Loucy (cell line): ENCODE measurements around the gene NXPH1.

Experiments
- H2AFZ ChIP-seq: fragments of 200-600 bp; sonication (generic); 2 replicates; pipeline ENCODE4 v1.6.0; 2016; ENCODE audit warnings: antibody characterized with exemption, mild to moderate bottlenecking, low read length, moderate library complexity
- H3F3A ChIP-seq: fragments of 200-600 bp; 2 replicates; pipeline ENCODE4 v1.6.0; 2016; ENCODE audit warnings: antibody characterized with exemption, low read depth, mild to moderate bottlenecking
- H3K27me3 ChIP-seq: fragments of 200-600 bp; sonication (generic); 2 replicates; pipeline ENCODE4 v1.6.1; 2014; ENCODE audit warnings: low read length, mild to moderate bottlenecking; ENCODE audit not compliant: insufficient read depth, poor library complexity, severe bottlenecking
- H3K36me3 ChIP-seq: fragments of 200-600 bp; sonication (generic); 2 replicates; pipeline ENCODE4 v1.6.1; 2016; ENCODE audit warnings: low read length; ENCODE audit not compliant: insufficient read depth
- H3K4me1 ChIP-seq: fragments of 200-600 bp; sonication (generic); 2 replicates; pipeline ENCODE4 v1.5.1; 2014; ENCODE audit warnings: low read length, mild to moderate bottlenecking; ENCODE audit not compliant: insufficient read depth, poor library complexity, severe bottlenecking
- H3K4me2 ChIP-seq: fragments of 200-600 bp; sonication (generic); 2 replicates; pipeline ENCODE4 v1.6.0; 2014; ENCODE audit warnings: antibody characterized with exemption, low read length, low read depth, mild to moderate bottlenecking; ENCODE audit not compliant: poor library complexity, severe bottlenecking
- H3K4me3 ChIP-seq: fragments of 200-600 bp; sonication (generic); 2 replicates; pipeline ENCODE4 v1.5.1; 2014; ENCODE audit warnings: low read length, mild to moderate bottlenecking, mixed read lengths; ENCODE audit not compliant: poor library complexity, severe bottlenecking
- H3K79me2 ChIP-seq: fragments of 200-600 bp; sonication (generic); 2 replicates; pipeline ENCODE4 v1.6.1; 2014; ENCODE audit warnings: low read length; ENCODE audit not compliant: insufficient read depth
- H3K9ac ChIP-seq: fragments of 200-600 bp; sonication (generic); 2 replicates; pipeline ENCODE4 v1.6.0; 2014; ENCODE audit warnings: mild to moderate bottlenecking, low read depth, low read length, moderate library complexity; ENCODE audit not compliant: poor library complexity, severe bottlenecking
- H3K9me2 ChIP-seq: fragments of 200-600 bp; sonication (generic); replicated peaks from 2 replicates; pipeline ENCODE4 v1.6.1; 2016; ENCODE audit warnings: low read depth, low read length, mixed read lengths
- H3K9me3 ChIP-seq: fragments of 200-600 bp; sonication (generic); 2 replicates; pipeline ENCODE4 v1.6.1; 2014; ENCODE audit warnings: mild to moderate bottlenecking, antibody characterized with exemption, low read length, low read depth; ENCODE audit not compliant: insufficient read depth
- H4K20me1 ChIP-seq: fragments of 200-600 bp; sonication (generic); 2 replicates; pipeline ENCODE4 v1.6.0; 2014; ENCODE audit warnings: antibody characterized with exemption, low read length, mild to moderate bottlenecking; ENCODE audit not compliant: insufficient read depth, poor library complexity, severe bottlenecking
- EZH2phosphoT487 ChIP-seq: fragments of 200-600 bp; IDR thresholded peaks from 2 replicates; pipeline ENCODE4 v1.6.1; 2018; ENCODE audit warnings: antibody characterized with exemption, mild to moderate bottlenecking, moderate library complexity, borderline replicate concordance
- TF ChIP-seq, protein P1 (sequence below): fragments of 200-600 bp; sonication (generic); conservative IDR thresholded peaks from 2 replicates; pipeline ENCODE4 v1.5.1; 2014; ENCODE audit warnings: mild to moderate bottlenecking, antibody characterized with exemption, low read length

The NXPH1 gene

DNA sequence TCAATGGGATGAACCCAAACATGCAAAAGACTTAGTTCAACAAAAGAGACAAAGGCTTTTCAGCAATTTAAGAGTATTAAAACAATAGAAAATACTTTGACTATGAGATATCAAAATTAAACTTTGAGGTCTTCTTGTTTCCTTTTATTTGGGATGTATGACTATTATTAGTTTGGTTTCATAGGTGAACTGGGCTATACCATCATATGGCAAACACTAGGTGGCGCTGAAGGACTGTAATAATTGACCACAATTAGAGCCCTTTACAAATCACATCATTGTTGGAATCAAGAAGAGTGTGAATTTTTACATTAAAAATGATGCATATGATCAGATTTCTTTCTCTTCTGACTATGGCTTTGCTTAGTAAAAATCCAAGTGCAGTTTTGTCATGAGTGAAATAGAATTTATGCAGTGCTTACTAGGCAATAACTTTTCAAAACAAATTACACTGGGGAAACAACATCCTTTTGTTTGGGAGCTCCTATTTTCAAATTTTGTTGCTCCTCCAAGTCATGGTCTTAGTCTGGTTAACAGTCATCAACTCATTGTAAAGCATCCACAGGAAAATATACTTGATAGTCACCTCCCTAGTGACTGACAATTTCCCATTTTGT, 14.7 kb upstream of the NXPH1 start:
- H3K79me2 ChIP-seq: no peaks in the 10 kb centered on the region
- H3K36me3 ChIP-seq: no peaks in the 10 kb centered on the region
- no peak overlapping the region for H3K9ac ChIP-seq
- H3K4me2 ChIP-seq: no peak overlapping the region
- no peak for TF ChIP-seq EZH2phosphoT487
- TF ChIP-seq, protein P1, sequence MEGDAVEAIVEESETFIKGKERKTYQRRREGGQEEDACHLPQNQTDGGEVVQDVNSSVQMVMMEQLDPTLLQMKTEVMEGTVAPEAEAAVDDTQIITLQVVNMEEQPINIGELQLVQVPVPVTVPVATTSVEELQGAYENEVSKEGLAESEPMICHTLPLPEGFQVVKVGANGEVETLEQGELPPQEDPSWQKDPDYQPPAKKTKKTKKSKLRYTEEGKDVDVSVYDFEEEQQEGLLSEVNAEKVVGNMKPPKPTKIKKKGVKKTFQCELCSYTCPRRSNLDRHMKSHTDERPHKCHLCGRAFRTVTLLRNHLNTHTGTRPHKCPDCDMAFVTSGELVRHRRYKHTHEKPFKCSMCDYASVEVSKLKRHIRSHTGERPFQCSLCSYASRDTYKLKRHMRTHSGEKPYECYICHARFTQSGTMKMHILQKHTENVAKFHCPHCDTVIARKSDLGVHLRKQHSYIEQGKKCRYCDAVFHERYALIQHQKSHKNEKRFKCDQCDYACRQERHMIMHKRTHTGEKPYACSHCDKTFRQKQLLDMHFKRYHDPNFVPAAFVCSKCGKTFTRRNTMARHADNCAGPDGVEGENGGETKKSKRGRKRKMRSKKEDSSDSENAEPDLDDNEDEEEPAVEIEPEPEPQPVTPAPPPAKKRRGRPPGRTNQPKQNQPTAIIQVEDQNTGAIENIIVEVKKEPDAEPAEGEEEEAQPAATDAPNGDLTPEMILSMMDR: peak; percentile 93
- H2AFZ ChIP-seq: no peak overlapping the region
- H3K4me1 ChIP-seq: no peaks in the 10 kb centered on the region
- H3K27me3 ChIP-seq: no peaks in the 10 kb centered on the region
- no peaks in the 10 kb centered on the region for H4K20me1 ChIP-seq
- no peaks in the 10 kb centered on the region for H3K9me2 ChIP-seq
- no peak overlapping the region for H3K4me3 ChIP-seq
- H3K9me3 ChIP-seq: no peaks in the 10 kb centered on the region
- no peaks in the 10 kb centered on the region for H3F3A ChIP-seq

DNA sequence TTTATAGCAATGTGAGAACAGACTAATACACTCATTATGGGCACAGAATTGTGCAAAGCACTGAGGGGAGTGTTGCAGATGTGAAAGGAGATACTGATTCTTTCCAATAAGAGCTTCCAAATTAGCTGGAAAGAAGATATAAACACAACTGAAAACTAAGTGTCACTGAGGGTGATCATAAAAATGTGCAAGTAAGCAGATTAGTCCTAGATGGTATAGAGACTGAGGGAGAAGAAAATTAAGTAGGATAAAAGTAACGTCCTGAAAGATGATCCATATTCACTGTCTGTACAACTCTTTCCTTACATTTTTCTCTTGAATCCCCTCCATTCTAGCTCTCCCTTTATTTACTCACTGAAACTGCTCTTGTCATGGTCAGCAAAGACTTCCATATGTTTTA, 11.2 kb upstream of the NXPH1 start:
- H3K4me2 ChIP-seq: no peak overlapping the region
- no peak overlapping the region for H3K4me3 ChIP-seq
- H2AFZ ChIP-seq: no peak overlapping the region
- H3K9me3 ChIP-seq: no peaks in the 10 kb centered on the region
- H3K79me2 ChIP-seq: no peaks in the 10 kb centered on the region
- H3K36me3 ChIP-seq: no peaks in the 10 kb centered on the region
- H4K20me1 ChIP-seq: no peaks in the 10 kb centered on the region
- no peak overlapping the region for H3K9ac ChIP-seq
- no peaks in the 10 kb centered on the region for H3F3A ChIP-seq
- H3K9me2 ChIP-seq: no peaks in the 10 kb centered on the region
- no peak for TF ChIP-seq EZH2phosphoT487
- TF ChIP-seq, protein P1: no peak
- no peaks in the 10 kb centered on the region for H3K27me3 ChIP-seq
- H3K4me1 ChIP-seq: no peaks in the 10 kb centered on the region

DNA sequence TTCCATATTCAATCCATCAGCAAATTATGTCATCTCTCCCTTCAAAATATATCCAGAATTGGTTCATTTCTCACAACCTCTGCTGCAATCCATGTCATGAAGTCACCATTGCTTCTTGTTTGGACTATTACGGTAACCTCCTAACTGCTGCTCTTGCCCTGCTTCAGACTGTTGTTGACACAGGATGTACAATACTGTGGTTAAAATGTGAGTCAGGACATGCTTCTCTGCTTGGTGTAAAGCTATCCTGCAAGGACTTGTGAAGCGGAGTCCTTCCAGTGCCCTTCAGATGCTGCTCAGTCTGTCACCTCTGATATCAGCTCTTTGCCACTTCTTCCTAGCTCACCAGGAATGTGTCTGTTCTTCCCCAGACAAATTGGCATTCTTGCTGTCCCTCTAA, 10.4 kb upstream of the NXPH1 start:
- no peaks in the 10 kb centered on the region for H3K36me3 ChIP-seq
- H3K9me3 ChIP-seq: no peaks in the 10 kb centered on the region
- H4K20me1 ChIP-seq: no peaks in the 10 kb centered on the region
- H3K9me2 ChIP-seq: no peaks in the 10 kb centered on the region
- no peak overlapping the region for H3K4me2 ChIP-seq
- H3K9ac ChIP-seq: no peak overlapping the region
- TF ChIP-seq, protein P1: no peak
- no peak for TF ChIP-seq EZH2phosphoT487
- H3K27me3 ChIP-seq: no peaks in the 10 kb centered on the region
- H2AFZ ChIP-seq: no peak overlapping the region
- H3F3A ChIP-seq: no peaks in the 10 kb centered on the region
- H3K79me2 ChIP-seq: no peaks in the 10 kb centered on the region
- H3K4me1 ChIP-seq: no peaks in the 10 kb centered on the region
- H3K4me3 ChIP-seq: no peak overlapping the region
